SK-MEL-5 (cell line): ENCODE results near the gene LRRC28. TPM values are rescaled to one million over a fixed set of nuclear protein-coding genes. Genes with fewer than 3 reads are reported as not detected.
A peak's percentile ranks its signal among the peaks of the same experiment; 100 is the strongest.

Experiments used
- DNase-seq: peaks from one replicate; pipeline ENCODE4 v3.0.0-alpha.2; 2016; ENCODE audit warnings: low read depth, low spot score
- in situ Hi-C: cut with HindIII; loops from 2 replicates; pipeline ENCODE4 v1.10.0; 2016; ENCODE audit warnings: low sequenced_read_pairs, high pct_unique_total_duplicates, low pct_unique_long_range_greater_than_20kb
- total RNA-seq: library from RNA; depleted of rRNA; stranded (reverse); fragments of >200 nt; shearing (Covaris generic); gene quantifications from 2 replicates; pipeline ENCODE4 v1.2.3, GENCODE V29; 2014

The LRRC28 gene
- total RNA-seq, 1 experiment from 2014 or later: 30.5 TPM

GRCh38 chr15:99279827-99280226, 28.5 kb downstream of the LRRC28 start:
- DNase-seq: no peak
- in situ Hi-C loops: no loop called here

- peak; percentile 23 for DNase-seq
- in situ Hi-C loops: no loop called here
Measured at GRCh38 chr15:99282121-99282520, 30.8 kb downstream of the LRRC28 start.

DNA sequence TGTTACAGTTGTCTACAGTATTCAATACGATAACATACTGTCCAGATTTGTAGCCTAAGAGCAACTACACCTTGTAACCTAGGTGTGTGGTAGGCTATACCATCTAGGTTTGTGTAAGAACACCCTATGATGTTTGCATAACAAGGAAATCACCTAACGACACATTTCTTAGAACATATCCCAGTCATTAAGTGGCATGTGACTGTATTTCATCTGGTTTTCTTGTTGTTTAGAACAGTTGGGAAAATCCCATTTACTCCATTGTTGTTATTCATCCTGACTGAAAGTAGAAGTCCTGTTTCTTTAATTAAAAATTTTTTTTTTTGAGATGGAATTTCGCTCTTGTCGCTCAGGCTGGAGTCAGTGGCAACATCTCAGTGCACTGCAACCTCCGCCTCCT, 31.3 kb downstream of the LRRC28 start:
- no peak for DNase-seq
- in situ Hi-C loops: no loop called here

DNA sequence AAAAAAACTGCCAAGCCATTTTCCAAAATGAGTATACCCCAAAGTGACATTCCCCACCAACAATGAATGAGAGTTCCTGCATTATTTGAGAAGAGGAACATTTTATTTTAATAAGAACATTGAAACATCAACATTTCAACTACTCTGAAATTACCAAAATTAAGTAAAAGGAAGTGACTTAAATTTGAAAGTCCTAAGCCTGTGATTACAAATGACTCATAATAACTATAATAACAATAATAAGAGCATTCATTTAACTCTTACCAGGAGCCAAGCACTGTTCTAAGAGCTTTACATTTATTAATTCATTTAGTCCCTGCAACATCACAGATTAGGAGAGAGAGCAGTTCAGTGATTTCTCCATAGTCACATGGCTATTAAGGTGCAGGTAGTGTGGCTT, 32.4 kb downstream of the LRRC28 start:
- in situ Hi-C loops: no loop called here

GRCh38 chr15:99291643-99292042, 40.4 kb downstream of the LRRC28 start:
- no peak for DNase-seq
- in situ Hi-C loops: no loop called here

More for the DNA sequence above, 32.4 kb downstream of the LRRC28 start:
- no peak for DNase-seq

- no peak for DNase-seq
- in situ Hi-C loops: no loop called here
Measured at GRCh38 chr15:99295840-99296239, 44.6 kb downstream of the LRRC28 start.

- in situ Hi-C loops: no loop called here
- no peak for DNase-seq
Measured at GRCh38 chr15:99296386-99296785, 45.1 kb downstream of the LRRC28 start.

GRCh38 chr15:99303907-99304306, 52.6 kb downstream of the LRRC28 start:
- DNase-seq: no peak
- in situ Hi-C loops: no loop called here

DNA sequence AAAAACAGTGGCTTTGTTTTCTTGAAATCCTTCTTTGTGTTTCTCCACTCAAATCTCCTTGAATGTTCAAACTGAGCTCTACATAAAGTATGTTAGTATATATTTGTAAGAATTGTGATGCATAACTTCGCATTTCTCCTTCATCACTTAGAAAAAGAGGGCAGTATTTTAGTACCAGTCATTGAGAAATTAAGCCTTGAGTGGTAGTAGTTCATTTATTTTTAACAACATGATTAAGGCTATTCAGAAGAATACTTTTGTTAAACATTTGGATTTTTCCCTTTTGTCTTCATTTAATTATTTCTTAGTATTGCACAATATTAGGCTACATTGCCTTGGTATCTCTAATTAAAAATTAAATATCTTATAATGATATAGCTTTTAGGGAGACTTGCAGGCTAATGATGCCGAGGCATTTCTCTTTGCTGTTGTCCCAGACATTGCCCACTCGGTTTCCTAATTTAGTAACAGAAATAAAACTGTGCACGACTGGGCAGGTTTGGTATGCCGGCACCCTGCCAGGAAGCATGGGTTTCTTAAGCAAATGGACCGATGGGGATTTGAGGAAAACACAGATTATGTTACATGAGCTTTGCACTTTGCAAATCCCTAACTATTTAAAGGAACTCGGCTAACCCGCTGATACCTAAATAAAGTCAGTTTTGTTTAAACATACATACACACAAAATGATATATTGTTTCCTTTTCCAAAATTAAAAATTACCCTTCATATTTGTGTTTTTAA, 54.7 kb downstream of the LRRC28 start:
- in situ Hi-C loops: no loop called here
- DNase-seq: no peak

- in situ Hi-C loops: no loop called here
- DNase-seq: no peak
Measured at GRCh38 chr15:99306694-99307338, 55.5 kb downstream of the LRRC28 start.

DNA sequence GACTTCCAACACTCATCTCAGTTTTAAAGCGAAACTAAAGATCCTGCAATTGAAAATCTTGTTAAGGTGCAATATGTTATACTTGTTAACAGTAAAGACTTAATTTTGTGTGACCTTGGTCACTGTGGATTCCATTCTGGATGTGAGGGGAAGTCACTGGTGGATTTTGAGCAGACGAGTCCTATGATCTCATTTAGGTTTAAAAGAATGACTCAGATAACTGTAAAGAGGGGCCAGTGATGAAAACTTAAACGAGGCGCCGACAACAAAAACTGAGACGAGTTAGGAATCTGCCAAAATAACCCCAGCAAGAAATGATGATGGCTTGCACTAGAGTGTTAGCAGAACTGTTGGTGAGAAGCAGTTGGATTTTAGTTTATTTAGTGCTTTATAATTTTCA, 56.5 kb downstream of the LRRC28 start:
- in situ Hi-C loops: no loop called here
- DNase-seq: no peak

- in situ Hi-C loops: no loop called here
- no peak for DNase-seq
Measured at GRCh38 chr15:99310745-99311144, 59.5 kb downstream of the LRRC28 start.

DNA sequence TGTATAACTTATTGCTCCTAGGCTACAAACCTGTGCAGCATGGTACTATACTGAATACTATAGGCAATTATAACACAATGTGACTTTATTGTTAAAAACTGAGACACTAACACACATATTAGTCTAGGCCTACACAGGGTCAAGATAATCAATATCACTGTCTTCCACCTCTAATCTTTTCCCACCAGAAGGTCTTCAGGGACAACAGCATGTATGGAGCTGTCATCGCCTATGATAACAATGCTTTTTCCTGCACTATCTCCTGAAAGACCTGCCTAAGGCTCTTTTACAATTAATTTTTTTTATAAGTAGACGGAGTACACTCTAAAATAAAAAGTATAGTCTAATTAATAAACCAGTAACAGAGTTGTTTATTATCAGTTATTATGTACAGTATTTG, 60.9 kb downstream of the LRRC28 start:
- DNase-seq: no peak
- in situ Hi-C loops: no loop called here

- in situ Hi-C loops: no loop called here
- DNase-seq: no peak
Measured at GRCh38 chr15:99312794-99313193, 61.5 kb downstream of the LRRC28 start.

GRCh38 chr15:99315636-99316035, 64.4 kb downstream of the LRRC28 start:
- DNase-seq: no peak
- in situ Hi-C loops: no loop called here

DNA sequence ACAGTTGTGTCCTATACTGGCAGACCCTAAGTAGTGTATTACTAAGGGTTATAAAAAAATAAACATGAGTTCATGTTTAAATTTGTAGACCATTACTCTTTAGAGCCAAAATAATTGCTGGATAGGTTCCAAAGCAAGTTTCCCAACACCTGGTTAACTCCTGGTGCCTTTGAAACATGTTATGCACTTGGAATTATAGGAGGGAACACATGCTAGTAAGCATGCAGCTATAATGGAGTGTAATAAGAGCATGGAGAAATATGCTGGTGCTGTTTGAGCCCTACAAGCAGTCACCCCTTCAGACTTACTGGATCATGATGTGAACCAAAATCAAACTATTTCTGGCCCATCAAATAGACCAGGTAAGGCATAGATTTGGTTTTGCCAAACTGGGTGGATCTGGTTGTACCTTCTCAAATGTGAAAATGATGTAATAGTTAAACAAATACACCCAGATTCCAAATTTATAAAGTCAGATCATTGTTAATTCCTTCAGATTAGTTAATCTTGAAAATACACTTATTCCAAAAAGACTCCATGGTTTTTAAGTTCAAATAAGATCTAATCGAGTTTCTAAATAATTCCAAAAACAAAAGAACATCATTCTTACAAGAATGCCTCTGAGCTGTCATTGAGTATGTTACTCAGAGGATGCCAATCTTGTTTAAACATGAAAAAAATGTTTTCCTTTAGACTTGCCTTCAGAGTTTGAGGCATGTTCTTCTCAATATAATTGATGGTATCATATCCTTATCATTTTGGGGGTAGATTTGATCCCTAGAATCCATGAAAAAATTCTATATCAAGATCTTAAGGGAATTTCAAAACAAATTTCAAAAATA, 69.3 kb downstream of the LRRC28 start:
- no peak for DNase-seq
- in situ Hi-C loops: no loop called here

DNA sequence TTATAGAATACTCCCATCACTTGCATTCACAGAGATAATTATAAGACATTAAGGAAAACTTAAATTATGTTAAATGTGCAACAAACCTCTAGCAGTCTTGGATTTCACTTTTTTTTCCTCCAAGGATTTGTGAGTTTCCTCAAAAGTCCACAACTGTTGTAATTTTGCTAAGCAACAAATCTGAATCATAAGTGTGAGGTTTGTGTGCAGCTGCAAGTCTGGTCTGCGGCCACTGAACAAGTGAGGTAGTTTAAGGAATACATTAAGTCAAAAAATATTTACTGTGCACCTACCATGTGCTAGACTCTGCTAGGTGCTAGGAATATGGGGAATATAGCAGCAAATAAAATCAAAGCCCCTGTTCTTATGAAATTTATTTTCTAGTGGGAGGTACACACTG, 70.2 kb downstream of the LRRC28 start:
- no peak for DNase-seq
- in situ Hi-C loops: no loop called here

DNA sequence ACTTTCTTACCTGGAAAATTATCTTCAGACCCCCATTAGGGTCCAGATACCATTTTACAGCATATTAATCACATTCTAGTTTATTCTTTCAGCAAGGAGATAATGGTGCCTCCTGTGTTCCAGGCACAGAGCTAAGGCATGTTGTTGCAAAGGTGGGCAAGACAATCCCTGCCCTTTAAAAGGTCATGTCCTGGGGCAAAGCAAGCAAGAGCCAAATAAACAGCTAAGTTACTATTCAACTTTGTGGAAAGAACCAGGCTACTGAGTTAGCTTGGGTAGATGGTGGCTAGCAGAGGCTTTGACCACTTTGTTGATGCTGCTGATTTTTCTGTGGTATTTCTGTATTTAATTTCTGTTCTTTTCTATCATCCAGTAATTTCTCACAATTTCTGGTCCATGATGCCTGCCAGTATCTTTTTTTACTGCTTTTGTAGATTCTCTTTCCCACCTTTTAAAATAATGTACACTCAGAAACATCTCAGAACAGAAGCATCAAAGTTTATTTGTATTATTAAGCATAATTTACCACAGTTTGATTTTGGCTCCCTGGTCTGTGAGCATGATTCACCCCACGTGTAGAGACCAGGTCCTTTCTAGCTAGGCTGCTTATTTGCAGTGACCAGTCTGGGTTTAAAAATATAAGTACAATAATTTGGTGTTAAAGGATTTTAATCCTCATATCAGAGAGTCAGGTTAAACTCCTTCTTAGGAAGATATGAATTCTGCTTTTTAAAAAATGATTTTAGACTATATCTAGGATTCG, 71.5 kb downstream of the LRRC28 start:
- in situ Hi-C loops: no loop called here
- peak; percentile 20 for DNase-seq
